ENCODE results near the gene TSC22D1.

Gene TSC22D1

DNA sequence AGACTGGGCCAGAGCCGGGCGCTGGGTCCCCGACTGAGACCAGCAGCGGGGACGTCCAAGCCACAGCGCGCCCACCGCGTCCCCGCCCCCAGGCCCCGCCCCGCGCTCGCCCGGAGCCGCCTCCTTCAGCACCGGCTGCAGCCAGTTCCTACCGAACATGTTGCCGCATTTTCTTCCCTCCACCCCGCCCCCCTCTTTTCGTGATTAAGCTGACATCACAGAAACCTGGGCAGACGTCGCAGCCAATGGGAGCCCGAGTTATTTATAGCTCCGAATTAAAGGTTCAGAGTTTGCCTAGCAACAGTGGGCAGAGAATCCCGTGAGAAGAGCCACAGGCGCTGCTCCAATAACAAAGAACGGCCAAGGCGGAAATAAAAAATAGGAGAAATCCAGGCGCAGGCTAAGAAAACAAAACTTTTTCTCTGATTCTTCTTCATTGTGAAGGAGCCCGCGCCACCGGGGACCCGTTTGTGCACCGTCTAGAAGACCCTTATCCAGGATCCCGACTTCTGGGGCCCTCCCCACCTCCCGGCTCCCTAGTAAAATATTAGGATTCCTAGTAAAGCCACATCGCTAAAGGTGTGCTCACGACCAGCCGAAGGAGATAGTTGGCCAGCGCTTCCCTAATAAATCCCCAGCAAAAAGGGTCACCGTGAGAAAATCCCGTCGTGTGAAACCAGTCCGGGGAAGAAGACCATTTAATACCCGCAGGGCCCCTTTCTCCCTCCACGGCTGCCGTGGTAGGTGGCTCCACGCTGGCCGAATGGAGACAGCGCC, 140.8 kb downstream of the TSC22D1 start:
- in situ Hi-C loops (cut with HindIII; ENCODE audit: low sequenced_read_pairs), result loop anchor here (5.0 kb wide), 1 partner anchor 198 kb away; no protein-coding TSS in a partner anchor

DNA sequence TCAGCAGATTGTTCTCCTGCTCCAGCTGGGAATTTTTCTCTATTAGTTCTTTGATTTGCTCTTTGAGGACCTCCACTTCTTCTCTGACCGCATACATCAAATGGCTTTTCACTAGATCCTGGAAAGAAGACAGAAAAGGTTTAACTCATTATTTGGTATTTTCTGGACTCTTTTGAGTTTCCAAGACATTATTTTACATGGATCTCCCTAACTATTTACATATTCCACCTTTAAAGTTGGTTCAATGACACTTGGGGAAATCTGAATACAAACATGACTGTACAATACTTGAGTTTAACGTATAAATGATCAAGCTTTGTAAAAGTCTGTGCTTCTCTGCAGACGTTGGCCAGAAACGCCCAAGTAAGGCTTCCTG, 141.4 kb downstream of the TSC22D1 start:
- in situ Hi-C loops (cut with HindIII; ENCODE audit: low sequenced_read_pairs), result loop anchor here (5.0 kb wide), 1 partner anchor 197 kb away; no protein-coding TSS in a partner anchor

DNA sequence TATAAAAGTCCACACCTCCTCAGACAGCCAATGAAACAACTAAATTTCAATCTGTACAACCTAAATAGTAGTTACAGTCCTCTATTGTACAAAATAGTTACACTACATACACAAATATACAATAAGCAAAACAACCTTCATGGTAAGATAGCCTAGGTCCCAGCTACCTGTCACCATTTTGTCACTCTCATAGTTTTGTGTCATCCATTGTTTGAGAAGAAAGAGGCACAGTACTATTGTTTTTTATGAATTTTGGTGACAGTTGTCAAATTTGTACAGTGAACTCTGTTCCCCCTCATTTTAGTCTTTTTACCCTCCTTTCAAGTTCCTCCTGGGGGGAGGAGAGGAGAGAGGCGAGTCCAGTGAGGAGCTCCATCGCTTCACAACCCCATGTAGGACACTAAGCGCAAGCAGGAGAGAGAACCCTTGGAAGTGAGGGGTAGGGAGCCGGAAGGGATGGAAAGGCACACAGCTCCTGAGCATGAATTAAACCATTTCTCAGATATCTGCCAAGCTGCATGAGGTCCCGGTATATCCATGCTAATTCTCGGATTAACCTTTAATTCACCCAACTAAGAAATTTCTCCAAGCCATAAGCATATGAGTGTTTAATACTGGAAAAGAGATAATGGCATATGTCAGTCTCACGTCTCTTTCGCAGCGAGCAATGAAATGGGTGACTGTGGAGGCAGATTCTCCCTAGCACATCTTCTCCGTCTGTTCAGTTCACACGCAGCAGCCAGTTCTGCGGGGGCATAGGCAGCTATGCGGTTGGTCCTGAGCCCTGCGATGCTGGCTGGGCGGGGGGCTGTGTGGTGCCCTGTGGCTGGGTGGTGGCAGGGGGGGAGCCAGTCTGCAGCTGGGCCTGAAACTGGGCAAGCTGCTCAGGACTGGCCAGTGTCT, 142.0 kb downstream of the TSC22D1 start:
- in situ Hi-C loops (cut with HindIII; ENCODE audit: low sequenced_read_pairs), result no loop called here

DNA sequence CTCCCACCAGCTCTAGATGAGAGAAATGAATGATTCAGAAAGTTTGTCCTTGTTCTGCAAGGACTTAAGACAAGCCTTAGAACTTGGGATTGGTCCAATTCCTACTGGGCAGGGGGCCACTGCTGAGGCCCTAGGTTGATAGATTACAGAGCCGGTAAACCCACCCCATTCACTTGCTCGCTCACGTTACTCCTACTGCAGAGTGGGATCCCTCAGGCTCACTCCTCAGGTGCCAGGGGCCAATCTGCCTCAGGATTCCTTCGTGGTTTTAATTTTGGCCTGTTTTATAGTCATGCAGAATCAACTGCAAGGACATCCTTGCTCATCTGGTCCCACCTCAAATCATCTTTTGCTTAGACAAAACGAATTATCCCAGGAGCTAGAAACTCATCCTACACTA, 143.5 kb downstream of the TSC22D1 start:
- in situ Hi-C loops (cut with HindIII; ENCODE audit: low sequenced_read_pairs), result no loop called here

DNA sequence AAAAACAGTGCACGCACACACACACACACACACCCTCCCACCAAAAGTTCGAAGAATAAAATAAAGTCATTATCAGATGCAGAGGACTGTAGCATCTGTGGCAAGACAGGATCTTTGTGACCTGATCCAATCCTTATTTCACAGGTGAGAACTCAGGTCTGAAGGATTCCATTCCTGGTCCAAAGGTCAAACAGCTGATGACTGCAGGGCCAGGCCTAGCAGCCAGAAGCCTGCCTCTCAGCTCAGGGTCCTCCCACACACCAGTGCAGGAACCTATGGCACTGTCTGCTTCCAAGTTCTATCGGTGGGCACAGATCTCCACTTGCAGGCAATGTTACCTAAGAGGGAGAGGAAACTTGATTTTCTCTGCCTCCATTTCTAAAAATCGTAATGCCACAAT, 145.0 kb downstream of the TSC22D1 start:
- in situ Hi-C loops (cut with HindIII; ENCODE audit: low sequenced_read_pairs), result no loop called here

DNA sequence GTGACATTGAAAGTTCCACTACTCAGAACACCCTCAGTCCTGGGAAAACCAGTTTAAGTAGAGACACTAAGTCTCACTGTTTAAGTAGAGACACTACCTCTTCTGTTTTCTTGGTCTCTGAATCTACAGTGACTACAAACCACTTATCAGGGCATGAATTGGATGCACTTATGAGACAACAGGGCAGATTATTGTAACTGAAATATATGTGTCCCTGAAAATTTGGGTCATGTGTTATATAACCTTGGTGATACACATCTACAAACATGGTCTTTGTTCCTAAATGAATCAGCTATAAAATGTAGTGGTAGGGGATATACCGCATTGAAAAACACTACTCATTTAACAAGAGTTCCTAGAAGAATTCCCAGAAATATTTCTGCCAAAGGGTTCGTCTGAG, 146.8 kb downstream of the TSC22D1 start:
- in situ Hi-C loops (cut with HindIII; ENCODE audit: low sequenced_read_pairs), result no loop called here

DNA sequence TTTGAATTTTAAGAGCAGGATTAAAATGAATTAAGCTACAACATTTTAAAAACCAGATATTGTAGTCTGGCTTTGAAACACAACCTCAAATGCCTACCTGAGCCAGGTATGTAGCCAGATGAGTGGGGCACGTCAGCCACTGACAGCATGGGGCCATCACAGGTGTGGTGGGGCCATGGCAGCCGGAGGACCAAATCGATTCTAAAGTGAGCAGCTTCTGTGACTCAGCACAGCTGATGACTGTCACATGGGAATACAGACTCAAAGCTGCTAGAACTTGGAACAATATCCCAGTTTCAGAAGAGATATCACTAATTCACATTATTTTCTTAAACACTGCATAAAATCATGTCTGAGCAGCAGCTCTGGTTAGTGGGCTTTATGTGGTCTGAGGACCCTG, 149.7 kb downstream of the TSC22D1 start:
- in situ Hi-C loops (cut with HindIII; ENCODE audit: low sequenced_read_pairs), result no loop called here

DNA sequence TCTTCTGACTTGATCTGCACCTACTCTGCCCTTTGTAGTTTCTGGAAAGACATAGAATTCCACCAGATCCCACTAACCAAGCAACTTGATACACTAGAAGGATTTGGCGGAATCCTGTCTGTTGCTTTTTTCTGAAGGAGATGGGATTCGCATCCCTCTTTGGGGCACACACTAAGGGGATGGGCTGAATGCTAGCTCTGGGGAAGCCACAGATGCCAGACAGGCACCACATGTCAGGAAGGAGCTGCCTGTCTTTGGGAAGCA, 150.4 kb downstream of the TSC22D1 start:
- in situ Hi-C loops (cut with HindIII; ENCODE audit: low sequenced_read_pairs), result no loop called here

DNA sequence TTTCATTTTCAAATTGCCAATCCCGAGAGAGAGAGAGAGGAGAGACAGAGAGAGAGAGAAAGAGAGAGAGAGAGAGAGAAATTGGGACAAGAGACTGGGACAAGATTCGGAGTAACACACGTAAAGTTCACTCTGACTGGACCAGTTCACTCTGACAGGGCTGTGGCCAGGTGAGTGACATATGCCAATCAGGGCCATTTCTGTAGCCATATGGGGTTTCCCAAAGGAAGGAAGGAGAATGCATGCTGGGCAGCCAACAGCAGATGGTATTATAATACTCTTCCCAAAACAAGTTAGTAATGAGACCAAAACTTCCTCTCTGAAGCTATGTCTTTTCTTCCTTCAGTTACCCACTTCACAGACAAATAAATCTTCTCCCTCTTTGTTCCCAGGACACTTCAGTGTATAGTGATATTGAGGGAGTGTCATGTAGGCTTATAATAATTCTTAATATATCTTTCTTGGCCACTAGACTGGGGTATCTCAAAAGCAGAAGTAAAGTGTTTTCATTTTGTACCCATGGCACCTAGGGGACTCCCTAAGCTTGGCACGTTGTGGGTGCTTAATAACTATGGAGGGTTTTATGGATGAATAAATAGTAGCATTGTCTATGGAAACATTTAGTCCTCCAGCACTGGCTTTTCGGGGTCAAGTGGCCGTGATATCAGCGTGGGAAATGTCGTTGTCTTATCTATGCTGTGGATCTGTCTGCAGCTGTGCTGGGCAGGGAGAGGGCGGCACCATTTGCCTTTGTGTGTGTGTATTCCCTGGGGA, 150.9 kb downstream of the TSC22D1 start:
- in situ Hi-C loops (cut with HindIII; ENCODE audit: low sequenced_read_pairs), result no loop called here

DNA sequence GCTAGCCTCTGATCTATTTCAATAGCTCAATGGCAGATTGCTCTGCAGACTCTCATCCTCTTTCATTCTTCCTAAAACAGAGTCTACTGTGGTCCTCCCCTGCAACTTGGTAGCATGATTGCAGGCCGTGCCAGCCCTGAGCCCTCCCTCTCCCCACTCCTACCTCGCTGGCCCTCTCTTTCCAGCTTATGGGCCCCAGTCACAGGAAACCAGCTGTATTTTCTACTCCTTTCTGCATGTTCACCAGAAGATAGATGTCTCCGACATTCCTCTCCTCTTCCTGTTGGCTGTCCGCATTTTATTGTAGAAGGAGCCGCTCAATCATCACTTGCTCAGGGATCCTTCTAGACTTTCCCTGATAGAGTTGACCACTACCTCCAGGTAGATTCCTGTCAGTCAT, 152.3 kb downstream of the TSC22D1 start:
- in situ Hi-C loops (cut with HindIII; ENCODE audit: low sequenced_read_pairs), result no loop called here

DNA sequence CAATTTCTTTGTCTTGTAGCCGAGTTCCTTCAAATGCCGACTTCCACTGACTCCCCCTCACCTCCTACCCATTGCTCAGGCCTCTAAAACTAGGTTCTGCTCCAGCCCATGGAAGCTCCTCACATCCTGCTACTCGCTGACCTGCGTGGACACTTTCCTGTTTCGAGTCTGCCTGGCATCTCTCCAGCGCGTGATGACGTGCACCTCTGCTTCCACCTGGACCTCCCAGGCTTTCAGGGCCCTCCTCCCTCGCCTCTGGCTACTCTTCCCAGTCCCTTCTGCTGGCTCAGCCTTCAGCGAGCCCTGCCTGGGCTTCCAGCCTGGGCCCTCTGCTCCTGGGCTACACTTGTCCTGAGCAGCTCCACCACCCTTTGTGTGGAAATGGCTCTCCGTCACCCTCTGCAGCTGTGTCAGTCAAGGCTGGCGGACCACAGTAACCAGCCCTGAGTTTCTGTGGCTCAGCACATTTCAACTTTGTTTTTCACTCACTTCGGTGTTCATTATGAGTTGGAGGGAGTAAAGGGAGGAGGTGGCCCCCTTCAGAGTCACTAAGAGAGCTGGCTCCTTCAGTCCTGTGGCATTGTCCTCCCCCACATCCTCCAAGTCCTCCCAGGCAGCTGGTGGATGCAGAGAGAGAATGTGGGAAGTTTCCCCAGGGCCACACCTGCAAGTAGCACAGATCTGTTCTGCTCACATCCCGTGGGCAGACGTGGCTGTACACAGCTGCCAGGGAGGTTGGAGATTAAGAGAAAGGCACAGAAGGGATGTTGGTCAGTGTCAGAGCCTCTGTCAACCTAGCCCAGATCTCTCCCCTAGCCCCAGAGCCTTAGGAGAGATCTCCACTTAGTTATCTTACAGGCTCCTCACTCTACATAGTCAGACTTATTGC, 153.1 kb downstream of the TSC22D1 start:
- in situ Hi-C loops (cut with HindIII; ENCODE audit: low sequenced_read_pairs), result no loop called here

DNA sequence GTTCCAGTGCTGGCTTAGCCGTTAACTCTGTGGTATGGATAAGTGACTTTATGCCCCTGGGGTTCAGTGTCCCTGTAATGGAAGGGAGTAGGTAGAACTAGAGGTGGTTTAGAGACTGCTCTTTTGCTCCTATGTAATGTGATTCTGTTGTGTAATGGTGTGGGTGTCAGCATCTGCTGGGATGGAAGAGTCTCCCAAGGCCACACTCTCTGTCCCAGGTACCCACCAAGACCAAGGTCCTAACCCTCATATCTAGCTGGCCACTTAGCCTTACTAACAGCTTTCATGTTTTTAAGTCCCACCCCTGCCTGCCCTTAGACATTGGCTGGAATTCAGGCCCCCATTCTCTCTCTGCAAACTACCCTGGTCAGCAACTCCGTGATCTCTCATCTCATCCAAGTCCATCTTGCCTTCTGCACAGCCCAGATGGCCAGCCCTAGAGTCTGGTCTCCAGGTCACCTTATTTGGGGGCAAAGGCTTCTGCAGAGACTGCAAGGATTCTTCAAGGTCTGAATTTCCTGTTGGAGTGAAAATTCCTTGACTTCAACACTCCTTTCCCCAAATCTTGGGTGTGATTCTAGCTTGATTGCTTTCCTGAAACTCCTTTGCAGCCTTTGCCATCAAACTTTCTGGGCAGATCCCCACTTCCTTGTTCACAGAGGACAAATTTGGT, 154.1 kb downstream of the TSC22D1 start:
- in situ Hi-C loops (cut with HindIII; ENCODE audit: low sequenced_read_pairs), result no loop called here

DNA sequence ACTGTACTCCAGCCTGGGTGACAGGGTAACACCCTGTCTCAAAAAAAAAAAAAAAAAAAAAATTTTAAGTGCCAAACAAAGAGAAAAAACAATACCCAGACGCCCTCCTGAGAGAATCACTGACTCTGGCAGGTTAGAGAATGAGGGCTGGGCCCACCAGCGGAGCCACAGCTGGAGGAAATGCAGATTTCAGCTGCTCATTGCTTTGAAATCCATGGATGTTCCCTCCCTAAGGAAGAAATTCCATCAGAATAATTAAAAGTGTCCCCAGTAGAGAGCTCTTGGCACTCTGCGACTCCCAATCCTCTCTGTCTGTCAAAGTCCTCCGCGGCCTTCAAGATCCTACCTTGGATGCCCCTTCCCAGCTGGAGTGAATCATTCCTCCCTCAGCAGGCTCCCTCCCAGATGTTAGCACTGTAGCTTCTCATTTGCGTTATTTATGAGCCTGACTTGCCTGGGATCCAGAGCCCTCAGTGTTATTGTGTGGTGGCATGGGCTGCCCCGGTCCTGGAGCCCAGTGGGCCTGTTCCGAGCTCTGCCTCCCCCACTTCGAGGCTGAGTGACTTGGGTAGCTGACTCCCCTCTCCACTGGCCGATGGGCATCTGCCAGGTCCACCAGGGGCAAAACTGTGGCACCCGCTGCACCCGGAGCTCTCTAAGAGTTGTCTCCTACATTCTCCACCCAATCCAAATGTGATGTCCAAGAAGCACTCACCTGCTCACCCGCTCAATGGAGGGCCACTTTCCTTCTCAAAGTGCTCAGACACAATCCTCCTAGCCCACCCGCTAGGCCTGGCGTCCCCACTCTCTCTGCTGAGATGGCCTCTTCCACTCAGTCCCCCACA, 155.5 kb downstream of the TSC22D1 start:
- in situ Hi-C loops (cut with HindIII; ENCODE audit: low sequenced_read_pairs), result no loop called here

DNA sequence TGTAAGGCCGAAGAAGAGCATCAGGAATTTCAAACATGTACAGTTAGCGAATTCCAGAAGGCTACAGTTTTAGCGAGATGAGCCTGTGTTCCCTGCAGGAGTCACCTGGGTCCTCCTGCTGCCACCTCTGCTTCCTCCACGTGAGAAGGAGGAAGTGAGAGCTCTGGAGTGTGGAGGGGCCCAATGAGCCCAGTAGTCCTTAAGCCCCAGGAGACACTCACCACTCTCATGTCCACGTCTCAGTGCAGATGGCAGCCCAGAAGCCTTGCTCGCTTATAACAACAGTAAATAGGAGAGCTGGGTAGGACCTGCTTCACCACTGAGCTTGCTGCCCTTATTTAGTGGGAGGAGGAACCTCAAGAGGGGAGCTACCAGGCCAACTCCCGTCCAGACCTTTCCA, 158.3 kb downstream of the TSC22D1 start:
- in situ Hi-C loops (cut with HindIII; ENCODE audit: low sequenced_read_pairs), result no loop called here

DNA sequence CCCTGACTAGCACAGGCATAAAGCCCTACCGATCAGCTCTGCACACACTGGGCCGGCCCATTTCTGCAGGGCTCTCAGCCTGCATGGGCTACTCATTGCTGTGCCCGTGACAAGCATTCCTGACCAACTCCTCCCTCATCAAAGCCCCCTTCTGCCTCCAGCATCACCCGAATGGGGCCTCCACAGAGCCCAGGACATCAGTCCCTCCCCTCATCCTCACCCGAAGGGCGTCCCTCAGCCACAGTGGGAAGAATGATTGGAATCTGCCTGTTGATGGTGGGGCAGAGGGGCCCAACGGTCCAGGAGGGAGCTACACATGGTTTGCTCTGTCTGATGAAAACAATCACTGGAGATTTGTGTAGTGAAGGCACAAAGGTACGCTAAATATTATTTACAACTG, 158.7 kb downstream of the TSC22D1 start:
- in situ Hi-C loops (cut with HindIII; ENCODE audit: low sequenced_read_pairs), result no loop called here

DNA sequence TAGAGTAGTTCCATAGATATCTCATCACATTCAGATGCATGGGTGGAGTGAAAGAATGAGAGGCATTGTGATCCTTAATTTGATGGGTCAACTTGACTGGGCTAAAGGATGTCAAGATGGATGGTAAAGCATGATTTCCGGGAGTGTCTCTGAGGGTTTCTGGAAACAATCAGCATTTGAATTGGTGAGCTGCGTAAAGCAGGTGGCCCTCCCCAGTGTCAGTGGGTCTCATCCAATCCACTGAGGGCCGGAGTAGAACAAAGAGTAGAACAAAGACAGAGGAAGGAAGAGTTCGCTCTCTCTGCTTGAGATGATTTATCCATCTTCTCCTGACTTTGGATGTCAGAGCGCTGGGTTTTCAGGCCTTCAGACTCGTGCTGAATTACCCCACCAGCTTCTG, 159.4 kb downstream of the TSC22D1 start:
- in situ Hi-C loops (cut with HindIII; ENCODE audit: low sequenced_read_pairs), result no loop called here

DNA sequence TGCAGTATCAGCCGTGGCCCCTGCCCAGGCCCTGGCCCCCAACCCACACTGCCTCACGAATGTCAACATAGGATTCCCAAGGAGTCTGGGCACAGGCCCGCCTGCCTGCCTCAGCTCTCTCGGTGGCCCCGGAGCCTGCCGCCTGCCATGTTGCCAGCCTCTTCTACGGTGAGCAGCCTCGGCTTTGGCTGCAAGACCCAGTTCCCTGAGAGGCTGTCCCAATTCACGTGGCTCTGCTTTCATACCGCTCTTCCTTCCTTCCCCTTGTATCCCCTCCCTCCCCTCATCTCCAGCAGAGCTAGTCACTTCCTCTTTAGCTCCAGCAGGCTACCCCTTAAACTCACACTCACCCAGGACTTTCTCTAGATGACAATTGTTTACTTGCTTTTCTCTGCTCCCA, 159.8 kb downstream of the TSC22D1 start:
- in situ Hi-C loops (cut with HindIII; ENCODE audit: low sequenced_read_pairs), result no loop called here

DNA sequence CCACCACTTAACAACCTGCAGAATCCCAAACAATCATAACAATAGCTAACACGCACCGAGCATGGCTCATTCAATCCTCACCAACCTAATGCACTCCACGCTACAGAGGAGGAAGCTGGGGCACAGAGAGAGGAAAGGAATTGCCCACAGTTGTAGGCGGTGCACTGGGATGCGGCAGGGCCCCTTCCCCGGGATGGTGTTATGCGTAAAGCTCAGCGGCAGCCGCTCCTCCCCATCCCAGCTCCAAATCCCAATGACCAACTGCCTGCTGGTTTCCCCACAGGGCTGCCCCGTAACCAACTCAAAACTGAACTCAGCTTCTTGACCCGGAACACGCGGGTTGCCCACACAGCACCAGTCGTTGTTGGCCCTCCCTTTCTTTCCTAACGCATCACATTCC, 160.3 kb downstream of the TSC22D1 start:
- in situ Hi-C loops (cut with HindIII; ENCODE audit: low sequenced_read_pairs), result no loop called here

DNA sequence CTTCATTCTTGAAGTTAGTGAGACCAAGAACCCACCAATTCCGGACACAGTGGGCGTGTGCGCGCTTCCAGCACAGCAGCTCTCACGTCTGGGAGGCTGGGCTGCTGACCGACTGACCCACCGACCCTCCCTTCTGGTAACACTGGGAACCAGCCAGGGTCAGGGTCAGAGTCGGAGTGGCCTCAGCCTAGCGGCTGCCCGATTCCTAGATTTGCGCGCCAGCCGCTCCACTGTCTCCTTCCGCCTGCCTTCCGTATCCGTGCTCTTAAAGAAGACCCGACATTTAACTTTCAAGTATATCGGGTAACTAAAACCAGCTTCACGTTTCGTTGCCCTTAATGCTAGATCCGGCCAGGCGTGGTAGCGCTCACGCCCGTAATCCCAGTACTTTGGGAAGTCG, 161.4 kb downstream of the TSC22D1 start:
- in situ Hi-C loops (cut with HindIII; ENCODE audit: low sequenced_read_pairs), result no loop called here

Measured in endothelial cell of hepatic sinusoid (primary cell).